Activated T-helper 1 cell treated with anti-CD3 and anti-CD28 coated beads, Interleukin-12 subunit alpha, Interleukin-12 subunit beta, Interleukin-2, Interleukin-4 antibody, amounts not matched to agents 30 ng/mL and 10 ng/mL and 1 ng/mL, durations not matched to agents 14 hours and 24 hours and 36 hours (primary cell): Measurements from ENCODE around the gene BMP6. TPM values are rescaled to one million over a fixed set of nuclear protein-coding genes. Genes with fewer than 3 reads are reported as not detected.

Experiments
- DNase-seq: peaks from one replicate; pipeline ENCODE4 v3.0.0; 2021; ENCODE audit warnings: low spot score
- H3K27ac Mint-ChIP-seq: one replicate; pipeline ENCODE4 v1.8.0; 2021; ENCODE audit warnings: mild to moderate bottlenecking, mixed read lengths
- H3K27me3 Mint-ChIP-seq: one replicate; pipeline ENCODE4 v1.8.0; 2022; ENCODE audit warnings: mild to moderate bottlenecking, moderate library complexity, mixed read lengths; ENCODE audit not compliant: insufficient read depth
- H3K36me3 Mint-ChIP-seq: one replicate; pipeline ENCODE4 v1.8.0; 2021; ENCODE audit warnings: low read depth, mixed read lengths
- H3K4me1 Mint-ChIP-seq: one replicate; pipeline ENCODE4 v1.8.0; 2021; ENCODE audit warnings: low read depth, mixed read lengths
- H3K4me3 Mint-ChIP-seq: one replicate; pipeline ENCODE4 v1.8.0; 2021; ENCODE audit warnings: mild to moderate bottlenecking, moderate library complexity, mixed read lengths
- H3K9me3 Mint-ChIP-seq: one replicate; pipeline ENCODE4 v1.8.0; 2021; ENCODE audit warnings: mixed read lengths
- intact Hi-C: fragments of 100-400 bp; cut with micrococcal nuclease; formaldehyde crosslinking; loops from one replicate; pipeline ENCODE4 v1.15.1; 2024
- total RNA-seq: library from RNA; stranded (reverse); gene quantifications from 2 replicates; pipeline ENCODE4 v1.2.3, GENCODE V29; 2022

Gene BMP6
- total RNA-seq, 1 donor from 2014 or later: 0.86 TPM

- Mint-ChIP-seq H3K27me3 (peaks cover 2% of the 10 kb centered on the region), H3K4me1 (no peaks in the 10 kb centered on the region), H3K9me3 (no peaks in the 10 kb centered on the region), H3K36me3 (no peaks in the 10 kb centered on the region), H3K27ac (no peak overlapping the region), H3K4me3 (no peak overlapping the region)
- no peak for DNase-seq
- intact Hi-C loops: no loop called here
Observed at GRCh38 chr6:7765575-7766325, 39.9 kb downstream of the BMP6 start.

GRCh38 chr6:7769702-7770101 lies 43.8 kb downstream of the BMP6 start:
- Mint-ChIP-seq H3K27ac (no peak overlapping the region), H3K9me3 (no peaks in the 10 kb centered on the region), H3K36me3 (no peaks in the 10 kb centered on the region), H3K27me3 (peaks cover 6% of the 10 kb centered on the region), H3K4me3 (no peak overlapping the region), H3K4me1 (no peaks in the 10 kb centered on the region)
- DNase-seq: no peak
- intact Hi-C loops: no loop called here

GRCh38 chr6:7770111-7770510 lies 44.2 kb downstream of the BMP6 start:
- DNase-seq: no peak
- H3K36me3 Mint-ChIP-seq: no peaks in the 10 kb centered on the region
- no peaks in the 10 kb centered on the region for H3K9me3 Mint-ChIP-seq
- H3K27ac Mint-ChIP-seq: no peak overlapping the region
- intact Hi-C loops: no loop called here
- no peak overlapping the region for H3K4me3 Mint-ChIP-seq
- H3K4me1 Mint-ChIP-seq: no peaks in the 10 kb centered on the region
- peaks cover 6% of the 10 kb centered on the region for H3K27me3 Mint-ChIP-seq

DNA sequence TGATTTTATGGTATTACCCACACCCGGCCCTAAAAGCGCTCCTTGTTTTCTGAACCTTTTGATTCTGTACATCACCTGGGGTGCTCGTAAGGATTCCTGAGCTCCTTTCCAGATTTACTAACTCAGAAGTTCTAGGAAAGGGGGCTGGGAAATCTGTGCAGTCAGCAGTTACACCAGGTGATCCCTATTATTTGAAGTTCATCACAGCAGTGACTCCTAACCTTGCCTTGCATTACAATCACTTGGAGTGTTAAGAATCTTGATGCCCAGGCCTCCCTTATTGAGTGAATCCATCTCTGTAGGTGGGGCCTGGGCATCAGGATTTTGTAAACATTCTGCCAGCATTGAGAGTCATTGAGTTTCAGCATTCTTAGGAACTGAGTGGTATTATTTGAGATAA lies 44.7 kb downstream of the BMP6 start:
- no peak overlapping the region for H3K27ac Mint-ChIP-seq
- no peak overlapping the region for H3K4me3 Mint-ChIP-seq
- H3K4me1 Mint-ChIP-seq: no peaks in the 10 kb centered on the region
- H3K9me3 Mint-ChIP-seq: no peaks in the 10 kb centered on the region
- H3K27me3 Mint-ChIP-seq: peaks cover 6% of the 10 kb centered on the region
- intact Hi-C loops: no loop called here
- no peaks in the 10 kb centered on the region for H3K36me3 Mint-ChIP-seq
- no peak for DNase-seq

- peaks cover 12% of the 10 kb centered on the region for H3K27me3 Mint-ChIP-seq
- no peak overlapping the region for H3K27ac Mint-ChIP-seq
- H3K9me3 Mint-ChIP-seq: no peaks in the 10 kb centered on the region
- H3K4me1 Mint-ChIP-seq: no peaks in the 10 kb centered on the region
- H3K36me3 Mint-ChIP-seq: no peaks in the 10 kb centered on the region
- DNase-seq: no peak
- intact Hi-C loops: no loop called here
- H3K4me3 Mint-ChIP-seq: no peak overlapping the region
Observed at GRCh38 chr6:7773322-7773721, 47.4 kb downstream of the BMP6 start.

DNA sequence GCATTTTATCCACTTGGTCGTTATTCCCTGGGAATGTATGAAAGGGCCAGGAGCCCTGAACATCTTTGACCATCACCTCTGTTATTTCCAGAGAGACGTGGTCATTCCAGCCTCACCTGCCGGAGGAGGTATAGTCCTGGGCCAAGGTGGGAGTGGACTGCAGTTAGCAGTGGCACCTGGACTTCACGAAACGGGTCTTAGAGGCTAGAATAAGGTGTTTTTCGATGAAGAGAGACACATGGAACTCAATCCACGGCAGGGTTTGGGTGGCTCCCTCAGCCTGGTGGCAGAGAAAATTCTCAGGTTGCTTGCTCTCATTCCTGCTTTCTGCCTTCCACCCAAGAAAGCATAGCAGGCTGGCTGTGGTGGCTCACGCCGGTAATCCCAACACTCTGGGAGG lies 48.0 kb downstream of the BMP6 start:
- H3K27me3 Mint-ChIP-seq: peaks cover 12% of the 10 kb centered on the region
- intact Hi-C loops: no loop called here
- no peaks in the 10 kb centered on the region for H3K9me3 Mint-ChIP-seq
- no peak for DNase-seq
- H3K27ac Mint-ChIP-seq: no peak overlapping the region
- H3K36me3 Mint-ChIP-seq: no peaks in the 10 kb centered on the region
- H3K4me1 Mint-ChIP-seq: no peaks in the 10 kb centered on the region
- H3K4me3 Mint-ChIP-seq: no peak overlapping the region

DNA sequence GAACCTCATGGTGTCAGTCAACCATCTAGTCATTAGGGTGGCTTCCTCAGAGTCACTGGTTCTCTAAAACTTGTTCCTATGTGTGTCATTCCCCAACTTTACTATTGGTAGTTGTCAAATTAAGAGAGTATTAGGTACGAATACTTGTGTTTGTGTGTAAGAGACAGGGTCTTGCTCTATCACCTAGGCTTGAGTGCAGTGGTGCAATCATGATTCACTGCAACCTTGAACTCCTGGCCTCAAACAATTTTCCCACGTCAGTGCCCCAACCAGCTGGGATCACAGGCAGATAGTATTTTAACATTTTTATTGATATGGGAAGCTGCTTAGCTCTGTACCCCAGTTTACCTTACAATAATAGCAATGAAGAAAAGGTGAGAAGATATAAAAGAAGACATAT lies 50.6 kb downstream of the BMP6 start:
- no peaks in the 10 kb centered on the region for H3K4me1 Mint-ChIP-seq
- H3K36me3 Mint-ChIP-seq: no peaks in the 10 kb centered on the region
- no peak for DNase-seq
- H3K9me3 Mint-ChIP-seq: no peaks in the 10 kb centered on the region
- H3K27me3 Mint-ChIP-seq: peaks cover 12% of the 10 kb centered on the region
- intact Hi-C loops: no loop called here
- H3K27ac Mint-ChIP-seq: no peak overlapping the region
- no peak overlapping the region for H3K4me3 Mint-ChIP-seq

GRCh38 chr6:7777074-7777473 lies 51.2 kb downstream of the BMP6 start:
- Mint-ChIP-seq H3K27me3 (peaks cover 12% of the 10 kb centered on the region), H3K27ac (no peak overlapping the region), H3K9me3 (no peaks in the 10 kb centered on the region), H3K4me1 (no peaks in the 10 kb centered on the region), H3K4me3 (no peak overlapping the region), H3K36me3 (no peaks in the 10 kb centered on the region)
- intact Hi-C loops: no loop called here
- DNase-seq: no peak

DNA sequence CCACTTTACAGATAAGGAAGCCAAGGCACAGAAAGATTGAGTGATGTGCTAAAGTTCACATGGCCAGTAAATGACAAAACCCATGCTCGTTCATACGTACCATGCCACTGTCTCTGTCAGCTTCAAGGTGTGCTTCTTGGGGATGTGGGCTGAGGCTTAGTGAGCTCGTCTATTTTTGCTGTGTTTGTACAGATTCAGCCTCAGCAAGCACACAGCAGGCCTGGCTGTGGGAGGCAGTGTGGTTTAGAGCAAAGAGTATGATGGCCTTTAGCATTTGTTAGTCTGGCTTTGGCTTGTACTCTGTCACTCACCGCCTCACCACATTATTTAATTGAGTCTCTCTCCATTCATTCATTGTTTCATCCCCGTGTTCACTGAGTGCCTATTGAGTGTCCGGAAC lies 55.3 kb downstream of the BMP6 start:
- Mint-ChIP-seq H3K9me3 (no peaks in the 10 kb centered on the region), H3K4me3 (no peak overlapping the region), H3K36me3 (no peaks in the 10 kb centered on the region), H3K27ac (no peak overlapping the region), H3K27me3 (peaks cover 7% of the 10 kb centered on the region), H3K4me1 (no peaks in the 10 kb centered on the region)
- intact Hi-C loops: no loop called here
- DNase-seq: no peak

DNA sequence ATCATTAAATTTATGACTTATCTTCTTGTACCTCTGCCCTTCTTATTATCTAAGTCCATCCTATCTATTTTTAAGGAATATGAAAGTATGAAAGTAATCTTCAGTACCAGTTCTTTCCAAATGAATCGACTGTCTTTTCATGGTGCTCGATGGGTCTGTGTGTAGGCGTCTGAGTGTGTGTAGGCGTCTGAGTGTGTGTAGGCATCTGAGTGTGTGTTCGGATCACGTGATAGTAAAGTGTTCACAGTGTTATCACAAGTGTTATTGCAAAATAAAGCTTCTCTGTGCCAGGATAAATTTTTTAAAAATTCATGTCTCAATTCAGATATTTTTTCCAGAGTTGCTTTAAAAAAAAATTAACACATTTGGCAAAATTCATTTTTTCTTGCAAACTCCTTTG lies 58.3 kb downstream of the BMP6 start:
- intact Hi-C loops: no loop called here
- DNase-seq: no peak
- Mint-ChIP-seq H3K4me1 (no peaks in the 10 kb centered on the region), H3K27ac (no peak overlapping the region), H3K27me3 (no peaks in the 10 kb centered on the region), H3K36me3 (no peaks in the 10 kb centered on the region), H3K4me3 (no peak overlapping the region), H3K9me3 (no peaks in the 10 kb centered on the region)

DNA sequence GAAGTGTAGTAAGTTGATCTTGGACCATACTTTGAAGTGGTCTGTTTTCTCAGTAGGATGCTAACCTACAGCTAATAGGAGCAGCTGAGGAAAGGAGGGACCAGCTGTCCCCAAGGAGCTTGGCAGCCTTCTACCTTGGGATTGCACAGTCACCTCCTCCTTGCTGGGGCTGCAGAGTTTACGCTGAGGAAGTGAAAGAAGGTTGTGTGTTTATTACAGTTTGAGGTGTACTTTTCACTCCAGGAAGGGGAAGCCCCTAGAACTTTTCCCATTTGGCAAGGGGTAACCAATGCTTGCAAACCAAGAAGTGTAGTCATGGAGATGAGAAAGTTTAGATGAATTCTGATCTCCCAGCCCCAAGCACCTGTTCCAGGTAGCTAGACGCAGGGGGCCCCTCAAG lies 58.8 kb downstream of the BMP6 start:
- intact Hi-C loops: no loop called here
- H3K4me1 Mint-ChIP-seq: no peaks in the 10 kb centered on the region
- no peaks in the 10 kb centered on the region for H3K9me3 Mint-ChIP-seq
- no peak overlapping the region for H3K27ac Mint-ChIP-seq
- no peak for DNase-seq
- H3K36me3 Mint-ChIP-seq: no peaks in the 10 kb centered on the region
- H3K4me3 Mint-ChIP-seq: no peak overlapping the region
- H3K27me3 Mint-ChIP-seq: no peaks in the 10 kb centered on the region

DNA sequence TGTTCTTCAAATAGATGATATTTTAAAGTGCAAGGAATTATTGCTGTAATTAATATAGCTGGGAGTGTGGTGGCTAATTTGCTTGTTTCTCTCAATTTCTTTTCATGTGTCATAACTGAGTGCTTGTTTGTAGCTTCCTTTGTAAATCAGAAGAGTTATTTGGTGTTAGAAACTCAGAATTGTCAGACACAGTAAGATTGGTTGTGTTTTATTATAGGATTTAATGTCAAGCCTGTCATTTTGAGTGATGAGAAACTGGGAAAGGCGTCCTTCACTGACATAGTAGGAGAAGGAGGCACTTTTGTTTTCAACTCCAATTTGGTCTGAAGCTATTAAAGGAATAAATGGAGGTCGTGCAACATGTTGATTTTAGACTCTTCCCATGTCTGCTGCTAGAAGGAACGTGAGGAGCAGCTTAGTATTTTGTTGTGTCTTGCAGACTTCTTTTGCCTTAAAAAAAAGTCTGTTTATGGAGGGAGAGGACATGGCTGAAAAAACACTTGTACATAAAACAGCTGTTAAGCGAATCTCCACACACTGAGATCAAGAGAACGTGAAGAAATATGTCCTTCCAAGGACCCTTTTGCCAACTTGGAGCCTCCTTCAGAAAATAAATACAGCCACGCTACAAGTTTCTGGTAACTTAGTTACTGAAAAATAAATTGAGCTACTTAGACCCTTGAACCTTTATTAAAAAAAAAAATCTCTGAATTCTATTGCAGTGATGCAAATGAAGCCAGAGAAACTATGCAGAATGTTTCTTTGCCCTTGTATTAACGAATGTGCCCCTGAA lies 59.5 kb downstream of the BMP6 start:
- no peaks in the 10 kb centered on the region for H3K4me1 Mint-ChIP-seq
- H3K4me3 Mint-ChIP-seq: no peak overlapping the region
- no peak overlapping the region for H3K27ac Mint-ChIP-seq
- H3K9me3 Mint-ChIP-seq: no peaks in the 10 kb centered on the region
- no peaks in the 10 kb centered on the region for H3K36me3 Mint-ChIP-seq
- no peaks in the 10 kb centered on the region for H3K27me3 Mint-ChIP-seq
- DNase-seq: no peak
- intact Hi-C loops: no loop called here

- Mint-ChIP-seq H3K4me1 (no peaks in the 10 kb centered on the region), H3K4me3 (no peak overlapping the region), H3K27ac (no peak overlapping the region), H3K27me3 (no peaks in the 10 kb centered on the region), H3K36me3 (no peaks in the 10 kb centered on the region), H3K9me3 (no peaks in the 10 kb centered on the region)
- intact Hi-C loops: no loop called here
- DNase-seq: no peak
Observed at GRCh38 chr6:7786214-7786661, 60.3 kb downstream of the BMP6 start.
